HG02798 (cell line): ENCODE results near the gene GSTT2B.
"Not testable (repeated sequence)": the region's sequence is repeated elsewhere in the genome, so short reads cannot be mapped to it uniquely, and the experiment has no call there.

ENCODE experiments used
- ATAC-seq: cut with Tn5 transposase; IDR thresholded peaks from one replicate; pipeline ENCODE4 v1.9.1; 2021; ENCODE audit warnings: mild to moderate bottlenecking; ENCODE audit not compliant: unreplicated experiment, poor library complexity

Gene GSTT2B

DNA sequence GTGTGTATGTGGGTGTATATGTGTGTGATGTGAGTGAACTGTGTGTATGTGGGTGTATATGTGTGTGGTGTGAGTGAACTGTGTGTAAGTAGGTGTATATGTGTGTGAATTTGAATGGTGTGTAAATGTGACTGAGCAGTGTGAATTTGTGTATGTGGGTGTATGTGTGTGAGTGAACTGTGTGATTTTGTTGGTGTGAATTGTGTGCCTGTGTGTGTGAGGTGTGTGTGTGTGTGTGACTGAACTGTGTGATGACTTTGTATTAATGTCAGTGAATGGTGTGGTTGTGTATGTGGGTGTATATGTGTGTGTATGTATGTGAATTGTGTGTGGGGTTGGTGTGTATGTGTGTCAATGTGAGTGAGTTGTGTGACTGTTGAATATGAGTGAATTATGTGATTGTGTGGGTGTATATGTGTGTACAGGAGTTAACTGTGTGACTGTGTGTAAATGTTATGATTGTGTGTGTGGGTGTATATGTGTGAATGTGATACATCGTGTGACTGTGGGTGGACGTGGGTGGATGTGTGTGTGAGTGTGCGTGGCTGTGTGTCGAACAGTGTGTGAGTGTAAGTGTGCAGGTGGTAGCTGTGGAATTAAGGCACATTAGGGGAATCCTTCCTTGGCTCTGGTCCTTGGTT, 25.7 kb upstream of the GSTT2B start:
- not testable (repeated sequence) for ATAC-seq

DNA sequence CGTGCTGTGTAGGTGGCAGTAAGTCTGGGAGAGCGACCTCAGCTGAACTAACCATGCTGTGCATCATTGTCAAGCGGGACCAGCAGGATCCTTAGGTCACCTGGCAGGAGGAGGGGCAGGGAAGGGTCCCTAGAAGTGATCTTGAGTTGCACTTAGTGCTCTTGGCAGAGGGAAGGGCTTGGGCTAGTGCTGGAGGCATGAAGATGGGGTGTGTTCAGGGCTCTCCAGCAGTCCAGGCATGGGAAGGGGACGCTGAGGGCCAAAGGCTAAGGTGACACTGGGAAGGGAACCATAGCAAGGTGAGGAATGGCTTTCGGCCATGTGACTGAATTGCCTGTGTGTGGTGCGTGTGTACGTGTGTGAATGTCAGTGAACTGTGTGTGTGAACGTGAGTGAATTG, 25.1 kb upstream of the GSTT2B start:
- ATAC-seq, result not testable (repeated sequence)

DNA sequence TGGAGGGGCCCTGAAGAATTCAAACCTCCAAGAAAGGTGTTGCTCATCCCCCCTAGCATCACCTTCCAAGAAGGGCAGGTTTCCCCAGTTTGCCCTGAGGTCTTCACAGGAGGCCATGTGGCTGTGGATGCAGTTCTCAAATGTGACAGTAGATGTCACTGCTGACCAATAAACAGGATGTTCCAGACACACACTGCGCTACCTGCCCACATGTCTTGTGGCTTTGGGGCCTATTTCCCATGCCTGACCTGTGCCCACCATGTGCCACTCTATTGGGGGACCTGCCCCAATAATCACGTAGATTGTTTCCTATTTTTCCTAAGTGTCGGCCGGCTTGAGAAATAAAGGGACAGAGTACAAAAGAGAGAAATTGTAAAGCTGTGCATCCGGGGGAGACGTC, 23.4 kb upstream of the GSTT2B start:
- ATAC-seq, result peak; percentile 44

- ATAC-seq, result not testable (repeated sequence)
Observed at GRCh38 chr22:23980567-23980966, 19.6 kb upstream of the GSTT2B start.

- not testable (repeated sequence) for ATAC-seq
Observed at GRCh38 chr22:23979557-23980240, 18.7 kb upstream of the GSTT2B start, which contains the start of gene GSTT2. GSTT2 (plus strand) TSS chr22:23980134.

- ATAC-seq, result not testable (repeated sequence)
Observed at GRCh38 chr22:23977304-23977703, 16.3 kb upstream of the GSTT2B start.

DNA sequence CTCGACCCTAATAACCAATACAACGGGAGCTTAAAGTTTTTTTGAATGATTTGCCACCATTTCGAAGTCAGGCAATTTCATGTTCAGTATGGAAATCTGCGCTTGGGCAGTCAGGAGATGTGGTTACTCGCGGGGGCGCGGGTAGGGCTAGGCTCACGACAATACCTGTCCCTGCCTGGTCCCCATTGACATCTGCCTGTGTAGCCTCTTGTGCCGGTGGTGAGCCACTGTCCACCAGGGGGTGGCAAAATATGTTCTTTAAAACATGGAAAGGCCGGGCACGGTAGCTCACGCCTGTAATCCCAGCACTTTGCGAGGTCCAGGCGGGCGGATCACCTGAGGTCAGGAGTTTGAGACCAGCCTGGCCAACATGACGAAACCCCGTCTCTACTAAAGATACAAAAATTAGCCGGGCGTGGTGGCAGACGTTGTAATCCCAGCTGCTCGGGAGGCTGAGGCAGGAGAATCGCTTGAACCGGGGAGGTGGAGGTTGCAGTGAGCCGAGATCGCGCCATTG, 13.9 kb upstream of the GSTT2B start:
- ATAC-seq, result peak; percentile 20

GRCh38 chr22:23974345-23974744, 13.3 kb upstream of the GSTT2B start, which contains the start of gene DDT:
DDT (minus strand) TSS chr22:23974441; CDS start chr22:23974414, 27 bp downstream.
- ATAC-seq, result peak; percentile 96

DNA sequence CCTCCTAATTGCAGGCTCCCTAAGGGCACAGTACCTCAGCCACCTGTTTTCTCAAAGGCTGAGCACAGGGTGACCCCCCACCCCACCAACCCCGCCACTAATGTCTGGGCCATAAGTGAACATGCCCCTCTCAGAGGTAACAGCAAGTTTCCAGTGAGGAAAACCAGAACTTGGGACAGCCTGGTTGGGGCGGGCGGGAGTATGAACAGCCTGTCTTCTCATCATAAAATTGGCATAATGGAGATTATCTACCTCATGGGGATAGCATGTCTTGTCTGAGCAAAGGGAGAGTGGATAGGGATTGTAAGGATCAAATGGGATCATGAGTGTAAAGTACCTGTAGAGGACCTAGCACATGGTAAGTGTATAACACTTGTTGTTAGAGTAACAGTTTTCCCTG, 10.9 kb upstream of the GSTT2B start:
- ATAC-seq, result not testable (repeated sequence)

GRCh38 chr22:23970816-23971486, 10.0 kb upstream of the GSTT2B start:
- ATAC-seq, result no peak

- no peak for ATAC-seq
Observed at GRCh38 chr22:23970201-23970641, 9.2 kb upstream of the GSTT2B start.

DNA sequence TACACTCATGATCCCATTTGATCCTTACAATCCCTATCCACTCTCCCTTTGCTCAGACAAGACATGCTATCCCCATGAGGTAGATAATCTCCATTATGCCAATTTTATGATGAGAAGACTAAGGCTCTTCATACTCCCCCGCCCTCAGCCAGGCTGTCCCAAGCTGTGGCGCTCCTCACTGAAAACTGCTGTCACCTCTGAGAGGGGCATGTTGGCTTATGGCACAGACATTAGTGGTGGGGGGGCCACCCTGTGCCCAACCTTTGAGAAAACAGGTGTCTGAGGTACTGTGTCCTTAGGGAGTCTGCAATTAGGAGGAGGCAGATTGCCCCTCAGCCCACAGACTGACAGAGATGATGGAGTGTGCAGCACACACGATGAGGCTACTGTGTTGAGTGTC, 8.1 kb upstream of the GSTT2B start:
- ATAC-seq, result no peak

GRCh38 chr22:23966568-23966967, 5.6 kb upstream of the GSTT2B start, which contains the start of gene DDTL:
DDTL (plus strand) TSS chr22:23966888; CDS start chr22:23966915, 27 bp downstream.
- ATAC-seq, result peak; percentile 97

GRCh38 chr22:23966094-23966493, 5.1 kb upstream of the GSTT2B start:
- not testable (repeated sequence) for ATAC-seq

- ATAC-seq, result peak; percentile 51
Observed at GRCh38 chr22:23956301-23956900, 4.6 kb downstream of the GSTT2B start.

- ATAC-seq, result not testable (repeated sequence)
Observed at GRCh38 chr22:23955886-23956285, 5.1 kb downstream of the GSTT2B start.

DNA sequence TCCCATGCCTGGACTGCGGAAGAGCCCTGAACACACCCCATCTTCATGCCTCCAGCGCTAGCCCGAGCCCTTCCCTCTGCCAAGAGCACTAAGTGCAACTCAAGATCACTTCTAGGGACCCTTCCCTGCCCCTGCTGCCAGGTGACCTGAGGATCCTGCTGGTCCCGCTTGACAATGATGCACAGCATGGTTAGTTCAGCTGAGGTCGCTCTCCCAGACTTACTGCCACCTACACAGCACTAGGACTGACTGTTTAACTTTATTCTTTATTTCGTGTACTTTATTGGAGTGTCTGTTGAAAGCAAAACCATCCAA, 6.0 kb downstream of the GSTT2B start:
- not testable (repeated sequence) for ATAC-seq

DNA sequence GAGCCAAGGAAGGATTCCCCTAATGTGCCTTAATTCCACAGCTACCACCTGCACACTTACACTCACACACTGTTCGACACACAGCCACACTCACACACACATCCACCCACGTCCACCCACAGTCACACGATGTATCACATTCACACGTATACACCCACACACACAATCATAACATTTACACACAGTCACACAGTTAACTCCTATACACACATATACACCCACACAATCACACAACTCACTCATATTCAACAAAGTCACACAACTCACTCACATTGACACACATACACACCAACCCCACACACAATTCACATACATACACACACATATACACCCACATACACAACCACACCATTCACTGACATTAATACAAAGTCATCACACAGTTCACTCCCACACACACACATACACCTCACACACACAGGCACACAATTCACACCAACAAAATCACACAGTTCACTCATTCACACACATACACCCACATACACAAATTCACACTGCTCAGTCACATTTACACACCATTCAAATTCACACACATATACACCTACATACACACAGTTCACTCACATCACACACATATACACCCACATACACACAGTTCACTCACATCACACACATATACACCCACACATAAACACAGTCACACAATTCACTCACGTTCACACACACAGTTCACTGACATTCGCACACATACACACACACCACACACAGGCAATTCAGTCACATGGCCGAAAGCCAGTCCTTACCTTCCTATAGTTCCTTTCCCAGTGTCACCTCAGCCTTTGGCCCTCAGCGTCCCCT, 6.6 kb downstream of the GSTT2B start:
- ATAC-seq, result not testable (repeated sequence)

GRCh38 chr22:23953485-23953884, 7.5 kb downstream of the GSTT2B start:
- not testable (repeated sequence) for ATAC-seq
